GM18507 (cell line): ENCODE data around the gene FCAMR.
A peak's percentile ranks its signal among the peaks of the same experiment; 100 is the strongest.

Source experiments
- DNase-seq: peaks from one replicate; pipeline ENCODE4 v3.0.0; 2011; ENCODE audit warnings: low read depth; ENCODE audit not compliant: insufficient read length; ENCODE audit errors: extremely low spot score
- FAIRE-seq: peaks from 2 replicates; lab custom pipeline; 2011; peaks lifted over from hg19 to GRCh38; lab: Jason Lieb, UNC

The FCAMR gene

GRCh38 chr1:206970446-206970845, at the start of gene FCAMR:
Gene FCAMR (minus strand): TSS chr1:206970460. CDS start chr1:206970125, 335 bp downstream.
- DNase-seq, result no peak
- FAIRE-seq, result no peak

- DNase-seq, result no peak
- no peak for FAIRE-seq
These were observed 49.4 kb upstream of the FCAMR start for GRCh38 chr1:207019661-207020060.

GRCh38 chr1:207019161-207019560, 48.9 kb upstream of the FCAMR start:
- DNase-seq (no peak), FAIRE-seq (no peak)

GRCh38 chr1:207018707-207019106, 48.4 kb upstream of the FCAMR start:
- FAIRE-seq, result no peak
- no peak for DNase-seq

- no peak for FAIRE-seq
- DNase-seq, result no peak
These were observed 47.6 kb upstream of the FCAMR start for GRCh38 chr1:207017615-207018559.

- DNase-seq, result no peak
- no peak for FAIRE-seq
These were observed 45.5 kb upstream of the FCAMR start for GRCh38 chr1:207015791-207016190.

- no peak for FAIRE-seq
- no peak for DNase-seq
These were observed 44.5 kb upstream of the FCAMR start for GRCh38 chr1:207014728-207015127.

- FAIRE-seq, result no peak
These were observed 43.2 kb upstream of the FCAMR start for GRCh38 chr1:207013321-207014085.

GRCh38 chr1:207010726-207011125, 40.5 kb upstream of the FCAMR start:
- DNase-seq (no peak), FAIRE-seq (no peak)

More at GRCh38 chr1:207013321-207014085, 43.2 kb upstream of the FCAMR start:
- DNase-seq, result no peak

GRCh38 chr1:207009945-207010344, 39.7 kb upstream of the FCAMR start:
- DNase-seq (no peak), FAIRE-seq (no peak)

- DNase-seq (no peak), FAIRE-seq (no peak)
These were observed 39.1 kb upstream of the FCAMR start for GRCh38 chr1:207009182-207009850.

- no peak for FAIRE-seq
- DNase-seq, result no peak
These were observed 37.2 kb upstream of the FCAMR start for GRCh38 chr1:207007352-207008033.

- FAIRE-seq (no peak), DNase-seq (no peak)
These were observed 36.7 kb upstream of the FCAMR start for GRCh38 chr1:207006914-207007313.

- DNase-seq (no peak), FAIRE-seq (no peak)
These were observed 35.8 kb upstream of the FCAMR start for GRCh38 chr1:207006083-207006482.

- peak; percentile 53 for FAIRE-seq
- DNase-seq, result peak; percentile 8
These were observed 34.9 kb upstream of the FCAMR start for GRCh38 chr1:207004931-207005830.

GRCh38 chr1:207003210-207003609, 33.0 kb upstream of the FCAMR start:
- no peak for FAIRE-seq
- DNase-seq, result no peak

- DNase-seq (no peak), FAIRE-seq (no peak)
These were observed 32.5 kb upstream of the FCAMR start for GRCh38 chr1:207002724-207003146.

- DNase-seq (no peak), FAIRE-seq (no peak)
These were observed 31.4 kb upstream of the FCAMR start for GRCh38 chr1:207001492-207002245.
